Stomach (tissue), 4 donors: ENCODE data around the gene IRF8.

Experiments
- POLR2AphosphoS5 ChIP-seq, 3 donors: sonication (generic); formaldehyde crosslinking; IDR thresholded peaks; one replicate each; pipeline ENCODE4 v1.6.1; 2016; ENCODE audit warnings: antibody characterized with exemption in 3 of 3
- TF ChIP-seq, protein P1 (sequence below), 7 experiments: fragments of 450-650 bp in 4 of 7; fragments of 200-600 bp in 3 of 7; sonication (generic) in 3 of 7; IDR thresholded peaks; one replicate each; pipeline ENCODE4 v1.5.1; 2016 to 2019; ENCODE audit warnings: antibody characterized with exemption in 7 of 7, control low read depth in 2 of 7, mild to moderate bottlenecking in 1 of 7

GRCh38 chr16:85862476-85863383, 36.2 kb upstream of the IRF8 start:
- no peak for TF ChIP-seq POLR2AphosphoS5 (IDR thresholded peaks at IDR 0.05)
- TF ChIP-seq, protein P1, sequence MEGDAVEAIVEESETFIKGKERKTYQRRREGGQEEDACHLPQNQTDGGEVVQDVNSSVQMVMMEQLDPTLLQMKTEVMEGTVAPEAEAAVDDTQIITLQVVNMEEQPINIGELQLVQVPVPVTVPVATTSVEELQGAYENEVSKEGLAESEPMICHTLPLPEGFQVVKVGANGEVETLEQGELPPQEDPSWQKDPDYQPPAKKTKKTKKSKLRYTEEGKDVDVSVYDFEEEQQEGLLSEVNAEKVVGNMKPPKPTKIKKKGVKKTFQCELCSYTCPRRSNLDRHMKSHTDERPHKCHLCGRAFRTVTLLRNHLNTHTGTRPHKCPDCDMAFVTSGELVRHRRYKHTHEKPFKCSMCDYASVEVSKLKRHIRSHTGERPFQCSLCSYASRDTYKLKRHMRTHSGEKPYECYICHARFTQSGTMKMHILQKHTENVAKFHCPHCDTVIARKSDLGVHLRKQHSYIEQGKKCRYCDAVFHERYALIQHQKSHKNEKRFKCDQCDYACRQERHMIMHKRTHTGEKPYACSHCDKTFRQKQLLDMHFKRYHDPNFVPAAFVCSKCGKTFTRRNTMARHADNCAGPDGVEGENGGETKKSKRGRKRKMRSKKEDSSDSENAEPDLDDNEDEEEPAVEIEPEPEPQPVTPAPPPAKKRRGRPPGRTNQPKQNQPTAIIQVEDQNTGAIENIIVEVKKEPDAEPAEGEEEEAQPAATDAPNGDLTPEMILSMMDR (IDR thresholded peaks at IDR 0.05): no peak
